GM19035 (cell line): Measurements from ENCODE around the gene SLAIN2.
"Not testable (repeated sequence)": the region's sequence is repeated elsewhere in the genome, so short reads cannot be mapped to it uniquely, and the experiment has no call there.

Source experiments
- ATAC-seq: cut with Tn5 transposase; IDR thresholded peaks from one replicate; pipeline ENCODE4 v1.9.1; 2021; ENCODE audit not compliant: unreplicated experiment

The SLAIN2 gene

GRCh38 chr4:48436318-48436717 lies 95.0 kb downstream of the SLAIN2 start:
- ATAC-seq, result no peak

- no peak for ATAC-seq
Measured at GRCh38 chr4:48439988-48440387, 98.7 kb downstream of the SLAIN2 start.

GRCh38 chr4:48440914-48441313 lies 99.6 kb downstream of the SLAIN2 start:
- ATAC-seq, result not testable (repeated sequence)

- ATAC-seq, result no peak
Measured at GRCh38 chr4:48445704-48446103, 104.4 kb downstream of the SLAIN2 start.

- no peak for ATAC-seq
Measured at GRCh38 chr4:48446642-48447041, 105.3 kb downstream of the SLAIN2 start.

- ATAC-seq, result no peak
Measured at GRCh38 chr4:48449151-48449550, 107.8 kb downstream of the SLAIN2 start.

- ATAC-seq, result no peak
Measured at GRCh38 chr4:48450740-48451139, 109.4 kb downstream of the SLAIN2 start.

GRCh38 chr4:48451656-48452055 lies 110.3 kb downstream of the SLAIN2 start:
- ATAC-seq, result not testable (repeated sequence)

GRCh38 chr4:48454591-48454990 lies 113.3 kb downstream of the SLAIN2 start:
- ATAC-seq, result no peak

- no peak for ATAC-seq
Measured at GRCh38 chr4:48461000-48461399, 119.7 kb downstream of the SLAIN2 start.

- ATAC-seq, result no peak
Measured at GRCh38 chr4:48462363-48462762, 121.0 kb downstream of the SLAIN2 start.

GRCh38 chr4:48467442-48467841 lies 126.1 kb downstream of the SLAIN2 start:
- ATAC-seq, result no peak

GRCh38 chr4:48467891-48468290 lies 126.6 kb downstream of the SLAIN2 start:
- ATAC-seq, result no peak

GRCh38 chr4:48470137-48470536 lies 128.8 kb downstream of the SLAIN2 start:
- no peak for ATAC-seq

- no peak for ATAC-seq
Measured at GRCh38 chr4:48470570-48470969, 129.2 kb downstream of the SLAIN2 start.

GRCh38 chr4:48472794-48473193 lies 131.5 kb downstream of the SLAIN2 start:
- no peak for ATAC-seq

GRCh38 chr4:48475770-48476169 lies 134.4 kb downstream of the SLAIN2 start:
- ATAC-seq, result no peak
